CD14-positive monocyte (primary cell): ENCODE data around the gene FIGN. TPM values are rescaled to one million over a fixed set of nuclear protein-coding genes. Genes with fewer than 3 reads are reported as not detected.
A peak's percentile ranks its signal among the peaks of the same experiment; 100 is the strongest.

Source experiments
- DNase-seq, 3 donors: peaks; one replicate each; pipeline ENCODE4 v3.0.0-alpha.2; 2011 to 2022
- H2AFZ ChIP-seq: 2 replicates; pipeline ENCODE4 v1.6.0; 2012; ENCODE audit warnings: mild to moderate bottlenecking, low read depth, low read length, inconsistent platforms; ENCODE audit not compliant: insufficient read depth, poor library complexity, severe bottlenecking
- H3K27ac ChIP-seq, 2 donors: 1 replicate in 1 of 2; 2 replicates in 1 of 2; pipeline ENCODE4 v1.5.1; 2012 to 2013; ENCODE audit warnings: low read length in 2 of 2, control low read depth in 1 of 2, inconsistent platforms in 1 of 2, low read depth in 1 of 2, mild to moderate bottlenecking in 1 of 2
- H3K27me3 ChIP-seq, 2 donors: one replicate each; pipeline versions ENCODE4 v1.6.0 to v1.6.1; 2011 to 2013; ENCODE audit warnings: low read length in 2 of 2; ENCODE audit not compliant: control insufficient read depth in 2 of 2, insufficient read depth in 2 of 2
- H3K36me3 ChIP-seq, 2 donors: replicated peaks in 1 of 2; 1 replicate in 1 of 2; 2 replicates in 1 of 2; pipeline versions ENCODE4 v1.5.1 to v1.6.1; 2012 to 2013; ENCODE audit warnings: low read length in 2 of 2, control low read depth in 1 of 2, inconsistent platforms in 1 of 2, mild to moderate bottlenecking in 1 of 2; ENCODE audit not compliant: insufficient read depth in 2 of 2, control insufficient read depth in 1 of 2
- H3K4me1 ChIP-seq, 2 donors: 1 replicate in 1 of 2; 2 replicates in 1 of 2; pipeline versions ENCODE4 v1.5.1 to v1.6.1; 2012 to 2013; ENCODE audit warnings: low read length in 2 of 2, control low read depth in 1 of 2, inconsistent platforms in 1 of 2, mild to moderate bottlenecking in 1 of 2, moderate library complexity in 1 of 2; ENCODE audit not compliant: insufficient read depth in 2 of 2, control insufficient read depth in 1 of 2
- H3K4me2 ChIP-seq: replicated peaks from 2 replicates; pipeline ENCODE3; 2012; ENCODE audit warnings: low read length, moderate library complexity, mild to moderate bottlenecking; ENCODE audit not compliant: poor library complexity, severe bottlenecking; ENCODE audit errors: extremely low read depth
- H3K4me3 ChIP-seq, 3 experiments: fragments of 200-600 bp in 1 of 3; sonication (generic) in 1 of 3; replicated peaks in 1 of 3; 1 replicate in 2 of 3; 2 replicates in 1 of 3; pipeline ENCODE4 v1.5.1; 2011 to 2013; ENCODE audit warnings: low read length in 3 of 3, mild to moderate bottlenecking in 3 of 3, control low read depth in 2 of 3, low read depth in 2 of 3, inconsistent platforms in 1 of 3, moderate library complexity in 1 of 3
- H3K79me2 ChIP-seq: 2 replicates; pipeline ENCODE4 v1.6.0; 2012; ENCODE audit warnings: mild to moderate bottlenecking, control low read depth, inconsistent platforms, low read length, moderate library complexity; ENCODE audit not compliant: insufficient read depth
- H3K9ac ChIP-seq: 2 replicates; pipeline ENCODE4 v1.6.0; 2017; ENCODE audit warnings: low read length, mild to moderate bottlenecking; ENCODE audit not compliant: insufficient read depth, poor library complexity, severe bottlenecking
- H3K9me3 ChIP-seq, 2 donors: replicated peaks in 1 of 2; 1 replicate in 1 of 2; 2 replicates in 1 of 2; pipeline versions ENCODE4 v1.5.1 to v1.6.1; 2012 to 2013; ENCODE audit warnings: low read length in 2 of 2, control low read depth in 1 of 2; ENCODE audit not compliant: control insufficient read depth in 1 of 2, insufficient read depth in 1 of 2
- H4K20me1 ChIP-seq: 2 replicates; pipeline ENCODE4 v1.6.0; 2012; ENCODE audit warnings: mild to moderate bottlenecking, low read length, control low read depth, moderate library complexity; ENCODE audit not compliant: insufficient read depth
- H3K27ac Mint-ChIP-seq, 7 donors: one replicate each; pipeline ENCODE4 v1.8.0; 2020; ENCODE audit warnings: mild to moderate bottlenecking in 7 of 7, mixed read lengths in 7 of 7, moderate library complexity in 6 of 7, inconsistent platforms in 2 of 7
- H3K27me3 Mint-ChIP-seq, 3 donors: one replicate each; pipeline ENCODE4 v1.8.0; 2021 to 2022; ENCODE audit warnings: low read depth in 3 of 3, mild to moderate bottlenecking in 3 of 3, mixed read lengths in 3 of 3, moderate library complexity in 3 of 3, inconsistent platforms in 1 of 3
- H3K36me3 Mint-ChIP-seq, 2 donors: one replicate each; pipeline ENCODE4 v1.8.0; 2020; ENCODE audit warnings: mixed read lengths in 2 of 2, inconsistent platforms in 1 of 2, mild to moderate bottlenecking in 1 of 2
- H3K4me1 Mint-ChIP-seq: one replicate; pipeline ENCODE4 v1.8.0; 2020; ENCODE audit warnings: mild to moderate bottlenecking, mixed read lengths
- H3K4me3 Mint-ChIP-seq, 2 donors: one replicate each; pipeline ENCODE4 v1.8.0; 2020; ENCODE audit warnings: mild to moderate bottlenecking in 2 of 2, mixed read lengths in 2 of 2, moderate library complexity in 1 of 2
- H3K9me3 Mint-ChIP-seq, 7 donors: one replicate each; pipeline ENCODE4 v1.8.0; 2020 to 2022; ENCODE audit warnings: mixed read lengths in 7 of 7, mild to moderate bottlenecking in 6 of 7, moderate library complexity in 6 of 7, inconsistent platforms in 2 of 7
- WGBS: methylation state at CpG from one replicate; pipeline ENCODE4 v1.1.5; 2013; ENCODE audit warnings: missing lambda C conversion rate; ENCODE audit not compliant: insufficient coverage; 5-methylcytosine and 5-hydroxymethylcytosine counted together
- intact Hi-C, 2 donors: fragments of 100-400 bp; cut with micrococcal nuclease; formaldehyde crosslinking; loops; one replicate each; pipeline versions ENCODE4 v1.15.0 to v1.15.1; 2023
- polyA plus RNA-seq, 3 donors: library from polyadenylated mRNA; depleted of rRNA in 1 of 3; unstranded in 2 of 3; stranded (reverse) in 1 of 3; fragments of 300-500 nt in 2 of 3; fragments of >200 nt in 1 of 3; fragmentation: Illumina TruSeq in 2 of 3; gene quantifications; 1 replicate in 2 of 3; 2 replicates in 1 of 3; pipeline ENCODE4 v1.2.3, GENCODE V29; 2012 to 2021
- TF ChIP-seq, protein P1 (sequence below): fragments of 200-600 bp; IDR thresholded peaks from one replicate; pipeline ENCODE4 v1.8.0; 2022; ENCODE audit warnings: antibody characterized with exemption, mild to moderate bottlenecking

Gene FIGN
- polyA plus RNA-seq, 3 donors, result not detected

DNA sequence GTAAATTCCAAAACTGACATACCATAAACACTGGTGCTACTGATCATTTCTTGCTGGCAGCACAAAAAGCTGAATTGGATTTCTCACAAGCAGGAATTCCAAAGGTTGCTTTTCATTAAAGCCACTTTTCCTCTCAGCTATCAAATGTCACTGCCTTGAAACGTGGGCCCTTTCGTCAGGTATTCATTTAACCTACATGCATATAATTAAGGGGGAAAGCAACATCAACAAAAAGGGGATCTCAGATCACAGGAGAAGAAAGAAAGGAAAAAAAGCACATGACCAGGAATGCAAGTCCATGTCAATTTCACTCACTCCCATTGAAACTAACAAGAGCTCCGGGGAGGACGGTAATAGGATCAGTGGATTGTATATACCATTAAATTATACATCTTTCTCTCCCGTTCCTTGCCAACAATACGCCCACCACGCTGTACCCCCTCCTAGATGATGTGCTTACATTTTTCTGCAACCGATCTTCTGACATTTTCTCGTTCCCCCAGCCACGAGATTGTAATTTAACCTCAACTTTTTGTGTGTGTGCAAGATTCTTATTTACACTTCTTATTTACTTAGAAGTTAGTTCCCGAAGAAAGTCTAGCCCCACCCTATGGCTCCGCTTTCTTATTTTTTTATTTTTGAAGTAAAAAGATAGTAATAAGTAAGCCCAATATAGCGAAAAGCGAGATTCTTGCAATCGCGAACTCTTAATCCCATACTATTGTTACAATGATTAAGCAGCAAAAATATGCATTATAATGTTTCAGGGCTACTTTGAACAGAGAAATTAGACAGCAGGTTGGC is 725 bp downstream of the FIGN start:
- H3K4me3 ChIP-seq, result no peak overlapping the region
- H3K4me2 ChIP-seq, result no peak overlapping the region
- no peak for DNase-seq

DNA sequence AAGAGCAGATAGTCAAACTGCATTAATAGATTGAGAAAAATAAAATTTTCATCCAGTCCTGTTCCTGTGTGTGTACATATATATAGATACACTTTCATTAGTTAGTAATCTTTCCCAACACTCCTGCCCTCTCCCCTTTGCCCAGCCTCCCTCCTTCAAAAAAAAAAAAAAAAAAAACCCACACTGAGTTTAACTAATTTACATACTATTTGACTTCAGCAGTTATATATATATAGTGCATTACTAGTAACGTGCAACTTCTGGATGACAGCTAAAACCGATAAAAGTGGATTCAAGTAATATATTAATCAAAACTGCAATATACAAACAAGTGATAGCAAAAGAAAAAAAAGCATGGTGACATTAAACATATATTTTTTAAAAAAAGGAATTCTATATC is 1.4 kb downstream of the FIGN start:
- Histone ChIP-seq H3K4me2 (no peak overlapping the region), H2AFZ (no peak overlapping the region)
- H3K27me3 Mint-ChIP-seq, result peaks cover 44 to 62% (median 58%) of the 10 kb centered on the region in 3 donors

More for the DNA sequence above, 725 bp downstream of the FIGN start:
- Histone ChIP-seq H3K9me3 (peaks cover 0 to 17% of the 10 kb centered on the region in 2 donors), H3K79me2 (no peaks in the 10 kb centered on the region), H3K27ac (no peak overlapping the region), H3K27me3 (peaks cover 31 to 63% of the 10 kb centered on the region in 2 donors), H3K9ac (no peak overlapping the region), H2AFZ (no peak overlapping the region), H4K20me1 (no peaks in the 10 kb centered on the region), H3K4me1 (peaks cover 0 to 3% of the 10 kb centered on the region in 2 donors), H3K36me3 (no peaks in the 10 kb centered on the region)
- Mint-ChIP-seq H3K27ac (no peak overlapping the region), H3K4me1 (peaks cover 4% of the 10 kb centered on the region), H3K9me3 (peaks cover 0 to 9% (median 3%) of the 10 kb centered on the region in 7 donors), H3K27me3 (peaks cover 46 to 62% (median 58%) of the 10 kb centered on the region in 3 donors), H3K4me3 (peak overlapping the region in 1 of 2 donors; percentile 93), H3K36me3 (peaks cover 0 to 2% of the 10 kb centered on the region in 2 donors)
- intact Hi-C loops, result no loop called here
- TF ChIP-seq, protein P1, sequence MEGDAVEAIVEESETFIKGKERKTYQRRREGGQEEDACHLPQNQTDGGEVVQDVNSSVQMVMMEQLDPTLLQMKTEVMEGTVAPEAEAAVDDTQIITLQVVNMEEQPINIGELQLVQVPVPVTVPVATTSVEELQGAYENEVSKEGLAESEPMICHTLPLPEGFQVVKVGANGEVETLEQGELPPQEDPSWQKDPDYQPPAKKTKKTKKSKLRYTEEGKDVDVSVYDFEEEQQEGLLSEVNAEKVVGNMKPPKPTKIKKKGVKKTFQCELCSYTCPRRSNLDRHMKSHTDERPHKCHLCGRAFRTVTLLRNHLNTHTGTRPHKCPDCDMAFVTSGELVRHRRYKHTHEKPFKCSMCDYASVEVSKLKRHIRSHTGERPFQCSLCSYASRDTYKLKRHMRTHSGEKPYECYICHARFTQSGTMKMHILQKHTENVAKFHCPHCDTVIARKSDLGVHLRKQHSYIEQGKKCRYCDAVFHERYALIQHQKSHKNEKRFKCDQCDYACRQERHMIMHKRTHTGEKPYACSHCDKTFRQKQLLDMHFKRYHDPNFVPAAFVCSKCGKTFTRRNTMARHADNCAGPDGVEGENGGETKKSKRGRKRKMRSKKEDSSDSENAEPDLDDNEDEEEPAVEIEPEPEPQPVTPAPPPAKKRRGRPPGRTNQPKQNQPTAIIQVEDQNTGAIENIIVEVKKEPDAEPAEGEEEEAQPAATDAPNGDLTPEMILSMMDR, result no peak
- 10% methylated on average over 2 of the region's 16 CpGs for WGBS

More for the DNA sequence above, 1.4 kb downstream of the FIGN start:
- peaks cover 0 to 3% of the 10 kb centered on the region in 2 donors for H3K4me1 ChIP-seq
- Mint-ChIP-seq H3K36me3 (peaks cover 0 to 2% of the 10 kb centered on the region in 2 donors), H3K27ac (no peak overlapping the region), H3K4me3 (peak overlapping the region in 1 of 2 donors; percentile 64), H3K4me1 (peaks cover 4% of the 10 kb centered on the region), H3K9me3 (peaks cover 0 to 9% (median 3%) of the 10 kb centered on the region in 7 donors)
- H3K9me3 ChIP-seq, result peaks cover 0 to 17% of the 10 kb centered on the region in 2 donors
- intact Hi-C loops, result no loop called here
- H4K20me1 ChIP-seq, result no peaks in the 10 kb centered on the region
- peaks cover 31 to 62% of the 10 kb centered on the region in 2 donors for H3K27me3 ChIP-seq
- no peaks in the 10 kb centered on the region for H3K36me3 ChIP-seq
- no peak overlapping the region for H3K27ac ChIP-seq
- TF ChIP-seq, protein P1, result no peak
- WGBS, result no CpG with 5 or more reads among the region's 2 CpGs
- no peaks in the 10 kb centered on the region for H3K79me2 ChIP-seq
- no peak overlapping the region for H3K4me3 ChIP-seq
- DNase-seq, result no peak
- H3K9ac ChIP-seq, result no peak overlapping the region
